ENCODE data around the gene PARD6A. TPM values are rescaled to one million over a fixed set of nuclear protein-coding genes. Genes with fewer than 3 reads are reported as not detected.

PARD6A gene
- total RNA-seq, 4 donors from 2014 or later, result 1.1 to 2.3 (median 2.1) TPM

DNA sequence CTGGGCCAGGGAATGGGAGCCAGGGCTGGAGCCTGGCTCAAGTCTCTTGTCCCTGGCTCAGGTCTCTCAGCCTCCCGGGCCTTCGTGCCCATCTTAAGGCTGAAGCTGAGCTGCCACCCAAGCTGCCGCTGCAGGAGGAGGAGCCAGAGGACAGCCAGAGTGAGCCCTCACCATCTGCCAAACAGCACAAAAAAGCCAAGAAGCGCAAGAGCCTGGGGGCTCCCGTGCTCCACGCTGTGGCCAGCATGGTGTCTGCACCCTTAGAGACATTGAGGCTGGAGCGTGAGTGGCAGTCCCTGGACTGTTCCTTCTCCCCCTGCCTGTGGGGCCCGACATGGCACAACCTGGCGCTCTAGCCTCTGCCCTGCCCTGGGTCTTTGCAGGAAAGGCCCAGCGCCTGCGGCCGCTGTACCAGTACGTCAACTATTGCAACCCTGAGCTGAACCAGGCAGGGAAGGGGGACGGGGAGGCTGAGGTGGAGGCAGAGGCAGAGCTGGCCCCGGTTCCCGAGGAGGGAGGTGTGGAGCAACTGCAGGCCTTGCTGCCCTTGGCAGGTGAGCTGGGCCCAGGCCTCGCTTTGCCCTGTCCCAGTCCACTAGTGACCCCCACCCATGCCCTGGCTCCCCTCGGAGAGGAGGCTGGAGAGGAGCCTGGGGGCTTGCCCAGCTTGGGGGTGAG lies 7.2 kb downstream of the PARD6A start:
- no peak for TF ChIP-seq POLR2A (IDR thresholded peaks at IDR 0.05)
- TF ChIP-seq, protein P1, sequence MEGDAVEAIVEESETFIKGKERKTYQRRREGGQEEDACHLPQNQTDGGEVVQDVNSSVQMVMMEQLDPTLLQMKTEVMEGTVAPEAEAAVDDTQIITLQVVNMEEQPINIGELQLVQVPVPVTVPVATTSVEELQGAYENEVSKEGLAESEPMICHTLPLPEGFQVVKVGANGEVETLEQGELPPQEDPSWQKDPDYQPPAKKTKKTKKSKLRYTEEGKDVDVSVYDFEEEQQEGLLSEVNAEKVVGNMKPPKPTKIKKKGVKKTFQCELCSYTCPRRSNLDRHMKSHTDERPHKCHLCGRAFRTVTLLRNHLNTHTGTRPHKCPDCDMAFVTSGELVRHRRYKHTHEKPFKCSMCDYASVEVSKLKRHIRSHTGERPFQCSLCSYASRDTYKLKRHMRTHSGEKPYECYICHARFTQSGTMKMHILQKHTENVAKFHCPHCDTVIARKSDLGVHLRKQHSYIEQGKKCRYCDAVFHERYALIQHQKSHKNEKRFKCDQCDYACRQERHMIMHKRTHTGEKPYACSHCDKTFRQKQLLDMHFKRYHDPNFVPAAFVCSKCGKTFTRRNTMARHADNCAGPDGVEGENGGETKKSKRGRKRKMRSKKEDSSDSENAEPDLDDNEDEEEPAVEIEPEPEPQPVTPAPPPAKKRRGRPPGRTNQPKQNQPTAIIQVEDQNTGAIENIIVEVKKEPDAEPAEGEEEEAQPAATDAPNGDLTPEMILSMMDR (IDR thresholded peaks at IDR 0.05), result peak; percentile 70 to 93 (median 90)
- intact Hi-C loops (cut with DNase I), result loop anchor here (10.0 kb wide), 1 partner anchor 103 kb away; the partner anchor contains the start of gene CTCF
- peak overlapping the region; percentile 66 to 94 (median 86) for H3K27ac ChIP-seq
- H3K27me3 ChIP-seq, result no peaks in the 10 kb centered on the region
- WGBS, 2 donors, result 6 to 63% methylated on average over 3 to 7 of the region's 18 CpGs
- DNase-seq, result peak; percentile 54
- H3K36me3 ChIP-seq, result peaks cover 0 to 10% (median 0%) of the 10 kb centered on the region in 3 donors
- no peaks in the 10 kb centered on the region for H3K9me3 ChIP-seq
- H3K4me3 ChIP-seq, result peak overlapping the region in 3 of 4 donors; percentile 72 to 81 (median 73)
- peaks cover 18 to 51% (median 23%) of the 10 kb centered on the region in 3 donors for H3K4me1 ChIP-seq

DNA sequence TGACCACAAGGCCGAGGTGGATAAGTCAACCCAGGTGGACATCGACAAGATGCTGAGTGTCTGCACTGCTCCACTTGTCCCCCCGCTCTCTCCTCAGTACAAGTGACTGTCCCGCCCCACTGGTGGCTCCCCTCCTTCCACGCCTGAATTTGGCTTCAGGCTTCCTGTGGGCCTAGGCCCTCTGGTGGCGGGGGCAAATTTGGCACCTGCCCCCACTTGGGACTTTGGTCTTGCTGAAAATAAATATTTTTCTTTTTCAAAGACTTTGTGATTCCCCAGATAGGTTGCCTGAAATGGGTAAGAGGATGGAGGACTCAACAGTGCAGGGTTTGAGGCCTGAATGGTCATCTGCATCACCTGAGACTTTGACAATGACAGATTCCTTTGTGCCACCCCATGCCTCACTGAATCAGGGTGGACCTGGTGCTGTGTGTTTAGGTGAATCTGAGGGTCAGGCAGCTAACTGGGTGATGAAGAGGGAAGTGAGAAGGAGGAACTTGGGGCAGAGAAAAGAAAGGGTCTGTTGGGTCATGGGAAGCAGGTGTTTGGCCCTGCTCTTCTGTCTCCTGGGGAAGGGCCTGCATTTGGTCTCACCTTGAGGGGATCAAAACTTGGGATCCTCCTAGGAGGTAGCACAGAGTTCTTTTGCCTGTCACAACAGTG lies 7.9 kb downstream of the PARD6A start:
- TF ChIP-seq, protein P1 (IDR thresholded peaks at IDR 0.05), result peak in 1 of 6 experiments; percentile 4
- no peak for TF ChIP-seq POLR2A (IDR thresholded peaks at IDR 0.05)
- WGBS, 2 donors, result 81 to 87% methylated on average over 4 of the region's 6 CpGs
- Histone ChIP-seq H3K36me3 (peaks cover 0 to 4% (median 0%) of the 10 kb centered on the region in 3 donors), H3K4me1 (peaks cover 24 to 58% (median 30%) of the 10 kb centered on the region in 3 donors), H3K9me3 (no peaks in the 10 kb centered on the region), H3K27ac (peak overlapping the region in 3 of 4 donors; percentile 86 to 94 (median 87)), H3K27me3 (no peaks in the 10 kb centered on the region), H3K4me3 (no peak overlapping the region)
- no peak for DNase-seq
- intact Hi-C loops (cut with DNase I), result loop anchor here (10.0 kb wide), 1 partner anchor 104 kb away; the partner anchor contains the start of gene CTCF

DNA sequence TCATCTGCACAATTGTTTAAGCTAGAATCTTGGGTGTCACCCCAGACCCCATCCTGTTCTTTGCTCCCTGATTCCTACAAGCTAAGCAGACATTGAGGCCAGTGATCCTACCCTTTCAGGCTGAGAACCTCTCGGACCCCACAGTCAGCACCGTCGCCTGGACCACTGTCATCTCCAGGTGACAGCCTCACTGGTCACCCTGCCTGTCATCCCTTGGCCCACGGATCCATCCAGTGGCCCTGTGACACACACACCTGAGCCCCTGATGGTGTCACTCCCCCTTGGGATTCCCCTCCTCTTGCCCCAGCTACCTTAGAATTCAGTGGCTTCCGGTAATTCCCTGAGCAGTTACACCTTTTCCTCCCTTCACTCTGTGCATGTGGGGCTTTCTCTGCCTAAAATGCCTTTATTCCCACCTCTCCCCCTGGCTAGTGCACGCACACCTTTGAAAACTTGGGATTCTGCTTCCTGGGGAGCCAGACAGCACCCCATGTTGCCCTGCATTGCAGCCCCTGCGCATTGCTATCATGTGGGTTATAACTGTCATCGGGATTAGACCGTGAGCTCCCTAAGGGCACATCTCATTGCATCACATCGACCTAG lies 8.8 kb downstream of the PARD6A start:
- 77 to 81% methylated on average over 8 to 10 of the region's 10 CpGs for WGBS, 2 donors
- H3K36me3 ChIP-seq, result no peaks in the 10 kb centered on the region
- TF ChIP-seq POLR2A (IDR thresholded peaks at IDR 0.05), result no peak
- TF ChIP-seq, protein P1 (IDR thresholded peaks at IDR 0.05), result no peak
- H3K27ac ChIP-seq, result no peak overlapping the region
- no peaks in the 10 kb centered on the region for H3K9me3 ChIP-seq
- no peak overlapping the region for H3K4me3 ChIP-seq
- DNase-seq, result no peak
- intact Hi-C loops (cut with DNase I), result loop anchor here (10.0 kb wide), 2 partner anchors 105 to 145 kb away; partner anchors contain the start of gene CTCF
- H3K4me1 ChIP-seq, result peaks cover 34 to 67% (median 39%) of the 10 kb centered on the region in 3 donors
- no peaks in the 10 kb centered on the region for H3K27me3 ChIP-seq

DNA sequence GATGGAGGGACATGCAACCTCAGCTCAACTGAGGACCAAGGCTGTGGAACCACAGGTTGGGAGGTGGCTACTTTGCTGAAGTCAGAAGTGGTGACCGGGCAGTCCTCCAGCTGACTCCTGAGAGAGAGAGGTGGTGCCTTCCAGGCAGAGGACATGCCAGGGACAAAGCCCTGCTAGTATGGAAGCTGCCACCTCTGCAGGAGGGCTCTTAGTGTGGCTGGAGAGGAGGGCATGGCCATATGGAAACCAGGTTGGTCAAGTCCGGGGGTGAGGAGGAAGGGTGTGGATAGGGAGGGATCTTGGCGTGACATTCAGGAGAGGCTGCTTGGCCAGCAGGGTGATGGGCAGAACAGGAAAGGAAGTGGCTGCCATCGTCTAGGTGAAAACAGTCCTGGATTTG lies 11.5 kb downstream of the PARD6A start:
- intact Hi-C loops (cut with DNase I), result loop anchor here (10.0 kb wide), 1 partner anchor 142 kb away; no protein-coding TSS in a partner anchor
- peaks cover 38 to 70% (median 54%) of the 10 kb centered on the region in 3 donors for H3K4me1 ChIP-seq
- peaks cover 0 to 12% (median 0%) of the 10 kb centered on the region in 3 donors for H3K36me3 ChIP-seq
- DNase-seq, result no peak
- H3K9me3 ChIP-seq, result no peaks in the 10 kb centered on the region
- TF ChIP-seq POLR2A (IDR thresholded peaks at IDR 0.05), result no peak
- no peaks in the 10 kb centered on the region for H3K27me3 ChIP-seq
- H3K27ac ChIP-seq, result peak overlapping the region in 3 of 4 donors; percentile 68 to 86 (median 84)
- no peak overlapping the region for H3K4me3 ChIP-seq
- 28 to 39% methylated on average over 4 of the region's 4 CpGs for WGBS, 2 donors

DNA sequence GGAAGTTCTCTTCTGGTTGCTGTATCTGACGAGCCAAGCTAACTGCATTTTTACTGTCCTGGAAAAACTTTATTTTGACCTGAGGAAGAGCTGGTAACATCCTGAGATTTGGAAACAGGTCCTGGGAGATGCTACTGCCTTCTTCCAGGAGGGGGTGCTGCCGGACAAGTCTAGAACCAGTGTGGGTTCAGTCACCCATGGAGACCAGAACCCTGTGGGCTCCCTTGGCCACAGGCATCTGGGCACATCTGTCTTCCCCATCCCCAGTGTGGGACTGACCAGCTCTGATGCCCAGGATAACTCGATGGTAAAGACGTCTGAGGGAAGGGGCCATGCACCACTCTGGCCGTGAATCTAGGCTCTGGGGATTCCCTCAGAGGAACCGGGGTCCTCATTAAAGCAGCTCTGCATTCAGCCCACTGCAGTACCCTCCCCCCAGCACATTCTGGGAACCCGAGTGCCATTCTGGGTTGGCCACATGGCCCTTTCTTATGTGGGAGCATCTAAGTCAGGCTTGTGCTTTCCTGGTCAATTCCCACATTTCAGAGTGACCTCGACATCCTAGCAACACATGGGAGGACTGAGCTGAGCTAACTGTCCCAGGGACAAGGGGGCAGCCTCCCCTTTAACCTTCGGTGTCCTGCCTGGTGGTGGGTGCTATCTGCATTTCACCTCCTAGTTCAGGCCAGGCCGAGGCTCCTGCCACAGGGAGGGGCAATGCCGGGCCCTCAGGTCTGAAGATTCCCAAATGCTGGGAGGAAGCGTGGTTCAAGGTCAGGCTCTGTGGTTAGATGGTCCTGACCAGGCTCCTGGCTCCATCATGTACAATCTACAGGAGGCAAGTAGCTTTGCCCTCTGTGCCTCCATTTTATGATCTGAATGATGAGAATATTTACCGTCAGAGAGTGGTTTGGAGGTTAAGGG lies 12.2 kb downstream of the PARD6A start:
- Histone ChIP-seq H3K36me3 (peaks cover 0 to 12% (median 0%) of the 10 kb centered on the region in 3 donors), H3K4me3 (no peak overlapping the region), H3K27me3 (no peaks in the 10 kb centered on the region), H3K27ac (peak overlapping the region; percentile 68 to 86 (median 77)), H3K4me1 (peaks cover 33 to 70% (median 48%) of the 10 kb centered on the region in 3 donors), H3K9me3 (no peaks in the 10 kb centered on the region)
- DNase-seq, result no peak
- intact Hi-C loops (cut with DNase I), result loop anchor here (10.0 kb wide), 1 partner anchor 142 kb away; no protein-coding TSS in a partner anchor
- WGBS, 2 donors, result 20 to 43% methylated on average over 1 to 9 of the region's 13 CpGs
- TF ChIP-seq, protein P1 (IDR thresholded peaks at IDR 0.05), result peak; percentile 48 to 87 (median 63)
- no peak for TF ChIP-seq POLR2A (IDR thresholded peaks at IDR 0.05)
